Vagina (tissue), 2 donors: ENCODE results near the gene ACYP1. TPM values are rescaled to one million over a fixed set of nuclear protein-coding genes. Genes with fewer than 3 reads are reported as not detected.

Experiments used
- DNase-seq, 2 donors: peaks; one replicate each; pipeline ENCODE4 v3.0.0-alpha.2; 2017; ENCODE audit errors: extremely low spot score in 2 of 2
- H3K27ac ChIP-seq: fragments of 200-600 bp; sonication (generic); one replicate; pipeline ENCODE4 v1.5.1; 2019
- H3K27me3 ChIP-seq: fragments of 200-600 bp; sonication (generic); one replicate; pipeline ENCODE4 v1.5.1; 2019
- H3K36me3 ChIP-seq, 2 donors: fragments of 200-600 bp; sonication (generic); one replicate each; pipeline ENCODE4 v1.5.1; 2017 to 2019
- H3K4me1 ChIP-seq: fragments of 200-600 bp; sonication (generic); one replicate; pipeline ENCODE4 v1.5.1; 2019
- H3K4me3 ChIP-seq, 2 donors: fragments of 200-600 bp; sonication (generic); 1 replicate in 1 of 2; 2 replicates in 1 of 2; pipeline ENCODE4 v1.5.1; 2016 to 2019
- H3K9me3 ChIP-seq: fragments of 200-600 bp; sonication (generic); one replicate; pipeline ENCODE4 v1.5.1; 2019
- CTCF ChIP-seq, 3 experiments: fragments of 450-650 bp in 2 of 3; fragments of 200-600 bp in 1 of 3; sonication (generic) in 1 of 3; IDR thresholded peaks; one replicate each; pipeline ENCODE4 v1.5.1; 2017 to 2019; ENCODE audit warnings: antibody characterized with exemption in 3 of 3, mild to moderate bottlenecking in 2 of 3, moderate library complexity in 2 of 3
- POLR2A ChIP-seq, 2 donors: fragments of 450-650 bp; IDR thresholded peaks; one replicate each; pipeline ENCODE4 v1.6.1; 2017; ENCODE audit warnings: antibody characterized with exemption in 2 of 2, mild to moderate bottlenecking in 2 of 2, moderate library complexity in 2 of 2
- POLR2AphosphoS5 ChIP-seq, 2 donors: sonication (generic); formaldehyde crosslinking; IDR thresholded peaks; one replicate each; pipeline ENCODE4 v1.9.0; 2017; ENCODE audit warnings: antibody characterized with exemption in 2 of 2, mild to moderate bottlenecking in 2 of 2, low read depth in 1 of 2; ENCODE audit not compliant: insufficient read depth in 1 of 2
- intact Hi-C: fragments of 100-400 bp; cut with DNase I; formaldehyde crosslinking; loops from one replicate; pipeline ENCODE4 v1.15.1; 2023
- total RNA-seq: library from RNA; depleted of rRNA; stranded (reverse); fragments of >200 nt; gene quantifications from one replicate; pipeline ENCODE4 v1.2.3, GENCODE V29; 2016

The ACYP1 gene
- total RNA-seq, 1 donor from 2014 or later = 32.4 TPM

- H3K36me3 ChIP-seq = peaks cover 0 to 71% of the 10 kb centered on the region in 2 donors
- intact Hi-C loops = loop anchor here (5.0 kb wide), 1 partner anchor 139 kb away; no protein-coding TSS in a partner anchor
- no peak for DNase-seq
- no peak overlapping the region for H3K27ac ChIP-seq
- no peaks in the 10 kb centered on the region for H3K4me1 ChIP-seq
- no peak overlapping the region for H3K4me3 ChIP-seq
- no peaks in the 10 kb centered on the region for H3K27me3 ChIP-seq
- no peak for TF ChIP-seq POLR2AphosphoS5 (IDR thresholded peaks at IDR 0.05; ENCODE audit: insufficient read depth in 1 of 2, low read depth in 1 of 2)
- no peak for TF ChIP-seq CTCF (IDR thresholded peaks at IDR 0.05)
- TF ChIP-seq POLR2A (IDR thresholded peaks at IDR 0.05) = no peak
- H3K9me3 ChIP-seq = no peaks in the 10 kb centered on the region
Observed at GRCh38 chr14:75091251-75091650, 27.4 kb upstream of the ACYP1 start.

- H3K27ac ChIP-seq = no peak overlapping the region
- H3K4me1 ChIP-seq = no peaks in the 10 kb centered on the region
- TF ChIP-seq CTCF (IDR thresholded peaks at IDR 0.05) (no peak), POLR2AphosphoS5 (IDR thresholded peaks at IDR 0.05; ENCODE audit: insufficient read depth in 1 of 2, low read depth in 1 of 2) (no peak), POLR2A (IDR thresholded peaks at IDR 0.05) (no peak)
- intact Hi-C loops = loop anchor here (5.0 kb wide), 1 partner anchor 138 kb away; no protein-coding TSS in a partner anchor
- H3K36me3 ChIP-seq = peaks cover 0 to 71% of the 10 kb centered on the region in 2 donors
- no peak overlapping the region for H3K4me3 ChIP-seq
- no peak for DNase-seq
- no peaks in the 10 kb centered on the region for H3K27me3 ChIP-seq
- H3K9me3 ChIP-seq = no peaks in the 10 kb centered on the region
Observed at GRCh38 chr14:75090353-75090752, 26.5 kb upstream of the ACYP1 start.

GRCh38 chr14:75088566-75089373 is 24.9 kb upstream of the ACYP1 start:
- H3K27ac ChIP-seq = no peak overlapping the region
- no peaks in the 10 kb centered on the region for H3K27me3 ChIP-seq
- no peaks in the 10 kb centered on the region for H3K9me3 ChIP-seq
- H3K4me1 ChIP-seq = no peaks in the 10 kb centered on the region
- intact Hi-C loops = loop anchor here (10.0 kb wide), 2 partner anchors 54 to 174 kb away; no protein-coding TSS in a partner anchor
- no peak for TF ChIP-seq POLR2AphosphoS5 (IDR thresholded peaks at IDR 0.05; ENCODE audit: insufficient read depth in 1 of 2, low read depth in 1 of 2)
- peak; percentile 61 to 83 (median 80) for TF ChIP-seq CTCF (IDR thresholded peaks at IDR 0.05)
- H3K4me3 ChIP-seq = no peak overlapping the region
- no peak for DNase-seq
- H3K36me3 ChIP-seq = peaks cover 0 to 71% of the 10 kb centered on the region in 2 donors

- no peaks in the 10 kb centered on the region for H3K9me3 ChIP-seq
- H3K4me3 ChIP-seq = no peak overlapping the region
- no peaks in the 10 kb centered on the region for H3K4me1 ChIP-seq
- H3K36me3 ChIP-seq = peaks cover 0 to 70% of the 10 kb centered on the region in 2 donors
- intact Hi-C loops = loop anchor here (10.0 kb wide), 2 partner anchors 53 to 173 kb away; no protein-coding TSS in a partner anchor
- DNase-seq = no peak
- no peak overlapping the region for H3K27ac ChIP-seq
- H3K27me3 ChIP-seq = no peaks in the 10 kb centered on the region
- TF ChIP-seq CTCF (IDR thresholded peaks at IDR 0.05) (no peak), POLR2AphosphoS5 (IDR thresholded peaks at IDR 0.05; ENCODE audit: insufficient read depth in 1 of 2, low read depth in 1 of 2) (no peak), POLR2A (IDR thresholded peaks at IDR 0.05) (no peak)
Observed at GRCh38 chr14:75088153-75088552, 24.3 kb upstream of the ACYP1 start.

- Histone ChIP-seq H3K4me3 (no peak overlapping the region), H3K9me3 (no peaks in the 10 kb centered on the region), H3K4me1 (no peaks in the 10 kb centered on the region), H3K27me3 (no peaks in the 10 kb centered on the region), H3K36me3 (peaks cover 0 to 49% of the 10 kb centered on the region in 2 donors), H3K27ac (no peak overlapping the region)
- TF ChIP-seq CTCF (IDR thresholded peaks at IDR 0.05) (no peak), POLR2A (IDR thresholded peaks at IDR 0.05) (no peak), POLR2AphosphoS5 (IDR thresholded peaks at IDR 0.05; ENCODE audit: insufficient read depth in 1 of 2, low read depth in 1 of 2) (no peak)
- intact Hi-C loops = loop anchor here (10.0 kb wide), 2 partner anchors 50 to 170 kb away; no protein-coding TSS in a partner anchor
- DNase-seq = no peak
Observed at GRCh38 chr14:75084513-75084912, 20.7 kb upstream of the ACYP1 start.
